BE2C (cell line): Measurements from ENCODE around the gene UNKL. TPM values are rescaled to one million over a fixed set of nuclear protein-coding genes. Genes with fewer than 3 reads are reported as not detected.

Experiments used
- DNase-seq: peaks from one replicate; pipeline ENCODE4 v3.0.0-alpha.2; 2020
- H3K27me3 ChIP-seq: fragments of 250-450 bp; sonication (Bioruptor Pico); 2 replicates; pipeline ENCODE4 v1.5.1; 2020; ENCODE audit warnings: mild to moderate bottlenecking
- H3K36me3 ChIP-seq: fragments of 250-450 bp; sonication (Bioruptor Pico); 2 replicates; pipeline ENCODE4 v1.5.1; 2020; ENCODE audit warnings: mild to moderate bottlenecking
- H3K4me1 ChIP-seq: fragments of 250-450 bp; sonication (Bioruptor Pico); 2 replicates; pipeline ENCODE4 v1.5.1; 2020
- H3K4me3 ChIP-seq: 2 replicates; pipeline ENCODE4 v1.5.1; 2011; ENCODE audit warnings: low read depth, low read length
- H3K9me3 ChIP-seq: fragments of 250-450 bp; sonication (Bioruptor Pico); 2 replicates; pipeline ENCODE4 v1.5.1; 2020
- polyA plus RNA-seq: library from polyadenylated mRNA; unstranded; fragments of >200 nt; gene quantifications from one replicate; pipeline ENCODE4 v1.2.1, GENCODE V29; 2012; ENCODE audit warnings: low read depth, missing spikeins; ENCODE audit not compliant: insufficient read length, insufficient read depth
- TF ChIP-seq, protein P1 (sequence below): IDR thresholded peaks from 2 replicates; pipeline ENCODE4 v1.5.1; 2012; ENCODE audit warnings: mild to moderate bottlenecking, low read depth, low read length

Gene UNKL, protein sequence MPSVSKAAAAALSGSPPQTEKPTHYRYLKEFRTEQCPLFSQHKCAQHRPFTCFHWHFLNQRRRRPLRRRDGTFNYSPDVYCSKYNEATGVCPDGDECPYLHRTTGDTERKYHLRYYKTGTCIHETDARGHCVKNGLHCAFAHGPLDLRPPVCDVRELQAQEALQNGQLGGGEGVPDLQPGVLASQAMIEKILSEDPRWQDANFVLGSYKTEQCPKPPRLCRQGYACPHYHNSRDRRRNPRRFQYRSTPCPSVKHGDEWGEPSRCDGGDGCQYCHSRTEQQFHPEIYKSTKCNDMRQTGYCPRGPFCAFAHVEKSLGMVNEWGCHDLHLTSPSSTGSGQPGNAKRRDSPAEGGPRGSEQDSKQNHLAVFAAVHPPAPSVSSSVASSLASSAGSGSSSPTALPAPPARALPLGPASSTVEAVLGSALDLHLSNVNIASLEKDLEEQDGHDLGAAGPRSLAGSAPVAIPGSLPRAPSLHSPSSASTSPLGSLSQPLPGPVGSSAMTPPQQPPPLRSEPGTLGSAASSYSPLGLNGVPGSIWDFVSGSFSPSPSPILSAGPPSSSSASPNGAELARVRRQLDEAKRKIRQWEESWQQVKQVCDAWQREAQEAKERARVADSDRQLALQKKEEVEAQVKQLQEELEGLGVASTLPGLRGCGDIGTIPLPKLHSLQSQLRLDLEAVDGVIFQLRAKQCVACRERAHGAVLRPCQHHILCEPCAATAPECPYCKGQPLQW
- 38.3 TPM for polyA plus RNA-seq

DNA sequence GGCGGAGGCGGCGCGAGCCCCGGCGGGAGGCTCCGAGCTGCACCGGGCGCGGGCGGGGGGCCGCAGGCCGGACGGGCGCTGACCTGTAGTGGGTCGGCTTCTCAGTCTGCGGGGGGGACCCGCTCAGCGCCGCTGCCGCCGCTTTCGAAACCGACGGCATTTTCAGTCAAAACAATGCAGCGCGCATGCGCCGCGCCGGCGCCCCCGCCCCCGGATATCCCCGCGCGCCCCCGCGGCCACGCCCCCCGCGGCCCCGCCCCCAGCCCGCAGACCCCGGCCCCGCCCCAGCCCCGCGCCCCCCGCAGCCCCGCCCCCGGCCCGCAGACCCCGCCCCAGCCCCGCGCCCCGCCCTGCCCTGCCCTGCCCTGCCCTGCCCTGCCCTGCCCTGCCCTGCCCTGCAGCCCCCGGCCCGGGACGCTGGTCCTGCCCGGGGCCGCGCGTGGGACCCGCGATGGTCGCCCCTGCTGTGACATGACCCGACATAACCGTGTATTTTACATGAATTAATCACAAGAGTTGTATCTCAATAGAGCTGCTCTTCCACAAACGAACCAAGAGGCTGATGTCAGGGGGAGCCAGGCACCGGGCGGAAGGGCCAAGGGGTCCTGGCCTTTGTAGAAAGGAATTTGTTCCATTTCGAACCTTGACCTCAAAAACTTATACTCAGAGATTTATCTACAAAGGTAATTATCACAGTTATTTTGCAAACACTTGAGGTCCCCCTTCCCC lies at the start of gene UNKL:
TSS of gene UNKL (minus strand) at position 173 of the 729 bp plus-strand sequence. CDS start at position 160, 13 bp downstream.
- Histone ChIP-seq H3K4me3 (peak within 1 kb of the TSS; percentile 69), H3K9me3 (no peaks in the 10 kb centered on the region), H3K4me1 (no peaks in the 10 kb centered on the region), H3K36me3 (peaks cover 7% of the 10 kb centered on the region; the same call in 1 of the 2 replicates), H3K27me3 (no peaks in the 10 kb centered on the region)
- TF ChIP-seq, protein P1, sequence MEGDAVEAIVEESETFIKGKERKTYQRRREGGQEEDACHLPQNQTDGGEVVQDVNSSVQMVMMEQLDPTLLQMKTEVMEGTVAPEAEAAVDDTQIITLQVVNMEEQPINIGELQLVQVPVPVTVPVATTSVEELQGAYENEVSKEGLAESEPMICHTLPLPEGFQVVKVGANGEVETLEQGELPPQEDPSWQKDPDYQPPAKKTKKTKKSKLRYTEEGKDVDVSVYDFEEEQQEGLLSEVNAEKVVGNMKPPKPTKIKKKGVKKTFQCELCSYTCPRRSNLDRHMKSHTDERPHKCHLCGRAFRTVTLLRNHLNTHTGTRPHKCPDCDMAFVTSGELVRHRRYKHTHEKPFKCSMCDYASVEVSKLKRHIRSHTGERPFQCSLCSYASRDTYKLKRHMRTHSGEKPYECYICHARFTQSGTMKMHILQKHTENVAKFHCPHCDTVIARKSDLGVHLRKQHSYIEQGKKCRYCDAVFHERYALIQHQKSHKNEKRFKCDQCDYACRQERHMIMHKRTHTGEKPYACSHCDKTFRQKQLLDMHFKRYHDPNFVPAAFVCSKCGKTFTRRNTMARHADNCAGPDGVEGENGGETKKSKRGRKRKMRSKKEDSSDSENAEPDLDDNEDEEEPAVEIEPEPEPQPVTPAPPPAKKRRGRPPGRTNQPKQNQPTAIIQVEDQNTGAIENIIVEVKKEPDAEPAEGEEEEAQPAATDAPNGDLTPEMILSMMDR: no peak
- DNase-seq: peak; percentile 87

DNA sequence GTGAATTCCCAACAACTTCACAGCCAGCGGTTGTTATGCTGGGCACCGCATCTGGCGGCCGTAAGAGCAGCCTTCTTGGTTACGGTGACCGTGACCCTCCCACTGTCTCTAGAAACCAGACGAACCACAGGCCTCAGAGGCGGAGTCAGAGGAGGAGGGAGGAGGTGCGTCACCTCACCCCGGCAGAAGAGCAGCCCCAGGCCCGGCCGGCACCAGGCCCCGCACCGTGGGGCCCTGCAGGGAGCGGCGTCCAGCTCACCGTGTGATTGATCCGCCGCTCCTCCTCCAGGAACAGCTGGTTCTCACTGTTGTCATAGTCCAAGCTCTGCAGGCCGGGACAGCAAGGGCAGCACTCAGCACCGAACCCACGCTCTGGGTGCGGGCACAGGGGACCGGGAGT lies 46.6 kb upstream of the UNKL start:
- peak; percentile 32 for DNase-seq
- Histone ChIP-seq H3K27me3 (no peaks in the 10 kb centered on the region), H3K4me1 (no peaks in the 10 kb centered on the region), H3K4me3 (no peak overlapping the region), H3K9me3 (no peaks in the 10 kb centered on the region), H3K36me3 (peaks cover 19% of the 10 kb centered on the region)
- TF ChIP-seq, protein P1: no peak

DNA sequence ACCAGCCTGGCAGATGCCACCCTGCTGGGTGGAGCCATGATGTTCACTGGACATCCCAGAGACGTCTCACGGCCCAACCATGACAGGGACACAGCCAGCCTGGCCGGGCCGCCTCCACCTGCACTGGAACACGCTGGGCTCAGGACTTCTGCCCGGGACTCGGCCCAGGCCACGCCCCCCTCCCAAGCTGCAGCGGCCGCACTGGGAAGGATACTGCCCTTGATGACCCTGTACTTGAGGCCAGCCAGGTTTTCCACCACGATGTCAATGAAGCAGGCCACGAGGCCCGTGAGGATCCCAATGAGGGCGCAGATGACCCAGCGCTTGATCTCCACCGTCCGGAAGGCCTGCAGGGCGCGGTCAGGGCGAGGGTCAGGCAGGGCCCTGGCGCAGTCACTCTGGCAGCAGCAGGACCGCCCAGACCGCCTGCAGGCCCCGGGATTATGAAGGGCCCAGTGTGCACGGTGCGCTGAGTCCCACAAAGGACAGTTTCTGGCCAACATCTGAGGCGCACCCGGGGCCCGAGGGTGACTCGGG lies 46.2 kb upstream of the UNKL start:
- Histone ChIP-seq H3K4me1 (no peaks in the 10 kb centered on the region), H3K36me3 (peaks cover 19% of the 10 kb centered on the region), H3K27me3 (no peaks in the 10 kb centered on the region), H3K9me3 (no peaks in the 10 kb centered on the region), H3K4me3 (no peak overlapping the region)
- TF ChIP-seq, protein P1: no peak
- DNase-seq: no peak

DNA sequence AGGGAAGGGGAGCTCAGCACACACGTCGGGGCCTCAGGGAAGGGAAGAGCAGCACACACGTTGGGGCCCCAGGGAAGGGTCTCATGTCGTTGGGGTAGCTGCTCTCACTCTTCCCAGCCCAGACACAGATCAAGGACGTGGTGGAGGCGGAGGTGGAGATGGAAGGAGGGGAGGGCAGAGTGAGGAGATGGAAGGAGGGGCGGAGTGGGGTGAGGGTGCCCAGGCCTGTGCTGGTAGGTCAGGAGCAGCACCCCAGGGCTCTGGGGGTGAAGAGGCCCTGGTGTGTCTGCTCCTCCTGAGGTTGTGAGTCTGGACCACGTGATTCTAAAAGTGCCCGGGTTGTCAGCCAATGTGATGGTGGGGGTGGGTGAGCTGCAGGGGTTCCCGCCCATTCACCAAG lies 45.5 kb upstream of the UNKL start:
- no peaks in the 10 kb centered on the region for H3K9me3 ChIP-seq
- DNase-seq: no peak
- H3K36me3 ChIP-seq: peaks cover 19% of the 10 kb centered on the region
- H3K4me3 ChIP-seq: no peak overlapping the region
- TF ChIP-seq, protein P1: no peak
- H3K27me3 ChIP-seq: no peaks in the 10 kb centered on the region
- no peaks in the 10 kb centered on the region for H3K4me1 ChIP-seq

DNA sequence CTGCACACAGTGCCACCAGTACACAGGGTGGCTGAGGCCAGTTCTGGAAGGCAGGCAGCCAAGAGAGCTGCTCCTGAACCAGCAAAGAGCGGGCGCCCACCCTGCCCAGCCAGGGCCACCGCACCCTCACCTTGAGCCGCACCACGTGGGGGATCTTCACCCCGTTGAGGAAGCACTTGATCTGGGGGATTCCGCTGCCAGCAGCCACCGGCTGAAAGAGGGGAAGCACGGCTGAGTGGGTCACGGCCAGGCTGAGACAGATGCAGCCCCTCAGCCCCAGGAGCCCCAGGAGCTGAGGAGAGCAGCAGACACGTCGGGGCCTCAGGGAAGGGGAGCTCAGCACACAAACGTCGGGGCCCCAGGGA lies 44.5 kb upstream of the UNKL start:
- Histone ChIP-seq H3K36me3 (peaks cover 19% of the 10 kb centered on the region), H3K4me3 (no peak overlapping the region), H3K9me3 (no peaks in the 10 kb centered on the region), H3K27me3 (no peaks in the 10 kb centered on the region), H3K4me1 (no peaks in the 10 kb centered on the region)
- no peak for DNase-seq
- TF ChIP-seq, protein P1: no peak
